ENCODE measurements around the gene IFT43. TPM values are rescaled to one million over a fixed set of nuclear protein-coding genes. Genes with fewer than 3 reads are reported as not detected.

The IFT43 gene
- polyA plus RNA-seq = 10 to 100 TPM; 21.5 to 38.9 (median 33.3) TPM

DNA sequence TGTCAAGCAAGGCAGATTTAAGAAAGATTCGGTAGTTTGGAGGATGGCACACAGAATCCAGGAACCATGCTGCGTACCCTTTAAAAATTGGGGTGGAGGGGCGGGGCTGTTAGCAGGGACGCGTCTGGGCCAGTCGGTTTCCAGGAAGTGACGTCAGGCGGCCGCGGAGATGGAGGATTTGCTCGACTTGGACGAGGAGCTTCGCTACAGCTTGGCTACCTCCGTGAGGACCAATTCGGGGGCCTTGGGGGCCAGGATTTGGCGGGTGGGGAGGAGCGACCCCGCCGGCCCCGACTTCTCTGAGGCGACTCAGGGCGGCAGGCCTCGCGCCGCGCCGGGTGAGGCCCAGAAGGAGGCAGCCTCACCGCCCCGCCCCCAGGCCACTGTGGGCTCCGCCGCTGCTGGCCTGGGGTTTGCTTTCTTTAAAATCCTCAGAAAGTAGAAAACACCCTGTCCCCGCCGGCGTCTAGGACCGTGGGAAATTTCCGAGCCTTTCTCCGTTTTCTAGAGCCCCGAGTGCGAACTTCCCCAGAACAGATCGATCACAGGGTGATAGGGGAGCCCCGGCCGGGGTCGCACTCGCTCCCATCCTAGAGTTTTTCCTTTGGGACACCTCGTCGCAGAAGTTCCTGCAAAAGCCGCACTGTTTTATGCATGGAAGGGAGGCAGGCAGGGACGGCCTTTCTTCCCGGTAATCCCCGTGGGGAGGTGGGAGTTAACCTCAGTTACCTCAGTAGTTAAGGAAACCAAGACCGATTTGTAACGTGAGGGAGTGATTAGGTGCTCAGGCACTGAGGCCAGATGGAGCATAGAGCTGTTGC is at the start of gene IFT43:
IFT43 (plus strand) TSS at position 146 of the 821 bp plus-strand sequence; CDS start at position 170, 24 bp downstream.
- peak within 1 kb of the TSS; percentile 41 for H3K27ac ChIP-seq (ENCODE audit: low read depth, low read length)
- 0% methylated on average over 52 of the region's 52 CpGs for WGBS, 3 donors

DNA sequence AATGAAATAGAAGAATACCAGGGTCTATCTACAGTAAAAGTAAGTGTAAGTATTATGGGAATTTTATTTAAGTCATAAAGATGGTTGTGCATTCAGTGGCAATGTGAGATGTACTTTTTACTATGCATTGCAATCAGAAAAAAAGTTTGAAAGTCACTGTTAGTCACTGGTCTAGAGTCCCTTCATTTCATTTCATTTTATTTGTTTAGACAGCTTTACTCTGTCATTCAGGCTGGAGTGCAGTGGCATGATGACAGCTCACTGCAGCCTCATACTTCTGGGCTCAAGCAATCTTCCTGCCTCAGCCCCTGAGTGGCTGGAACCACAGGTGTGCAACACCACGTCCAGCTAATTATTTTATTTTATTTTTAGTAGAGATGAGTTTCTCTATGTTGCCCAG is 46.4 kb upstream of the IFT43 start:
- H3K27ac ChIP-seq (ENCODE audit: low read depth, low read length) = no peak overlapping the region
- WGBS, 3 donors = 73 to 92% (median 81%) methylated on average over 1 of the region's 1 CpG

DNA sequence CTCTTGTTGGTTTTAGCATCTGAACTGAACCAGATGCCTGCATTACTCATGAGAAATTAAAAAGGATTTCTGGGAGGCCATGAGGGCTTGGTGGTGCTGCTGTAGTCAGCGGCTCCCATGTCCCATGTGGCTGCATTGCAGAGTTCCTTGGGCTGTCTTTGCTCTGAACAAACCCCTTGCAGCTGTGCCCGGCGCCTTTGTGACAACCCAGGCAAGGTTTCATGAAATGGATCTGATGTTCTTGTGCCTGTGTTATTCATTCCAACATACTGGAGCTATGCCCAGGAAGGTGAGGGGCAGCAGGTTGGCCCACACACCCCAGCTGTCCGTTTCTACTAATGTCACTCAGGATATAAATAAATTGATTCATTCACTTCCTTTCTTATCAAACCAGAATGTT is 44.5 kb upstream of the IFT43 start:
- WGBS, 3 donors = 49 to 82% (median 79%) methylated on average over 4 of the region's 4 CpGs
- no peak overlapping the region for H3K27ac ChIP-seq (ENCODE audit: low read depth, low read length)

DNA sequence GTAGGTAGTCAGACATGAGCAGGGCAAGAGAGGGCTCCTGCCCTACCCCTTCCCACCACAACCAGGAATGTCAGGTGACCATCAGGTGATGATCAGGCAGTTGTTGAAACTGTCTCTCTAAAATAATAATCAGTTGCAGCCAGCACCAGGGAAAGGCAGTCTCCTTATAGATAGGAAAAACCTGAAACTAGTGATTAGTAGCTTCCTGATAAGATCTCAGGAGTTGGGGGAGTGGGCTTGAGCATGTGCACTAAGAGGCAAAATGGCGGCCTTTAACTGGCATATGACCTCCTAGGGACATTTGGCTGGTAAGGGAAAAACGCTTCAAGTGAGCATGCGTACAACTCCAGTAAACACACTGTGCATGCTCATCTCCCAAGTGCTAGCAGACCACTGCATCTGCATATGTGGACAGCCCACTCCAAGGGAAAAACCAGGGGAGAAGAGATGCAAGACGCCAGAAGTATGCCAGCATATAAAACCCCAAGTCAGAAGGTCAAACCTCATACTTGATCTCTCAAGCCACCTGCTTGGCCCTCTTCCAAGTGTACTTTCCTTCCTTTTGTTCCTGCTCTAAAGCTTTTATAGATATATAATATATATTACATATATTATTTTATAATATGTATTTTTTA is 40.8 kb upstream of the IFT43 start:
- WGBS, 3 donors = 90 to 94% (median 92%) methylated on average over 4 of the region's 4 CpGs
- H3K27ac ChIP-seq (ENCODE audit: low read depth, low read length) = no peak overlapping the region

DNA sequence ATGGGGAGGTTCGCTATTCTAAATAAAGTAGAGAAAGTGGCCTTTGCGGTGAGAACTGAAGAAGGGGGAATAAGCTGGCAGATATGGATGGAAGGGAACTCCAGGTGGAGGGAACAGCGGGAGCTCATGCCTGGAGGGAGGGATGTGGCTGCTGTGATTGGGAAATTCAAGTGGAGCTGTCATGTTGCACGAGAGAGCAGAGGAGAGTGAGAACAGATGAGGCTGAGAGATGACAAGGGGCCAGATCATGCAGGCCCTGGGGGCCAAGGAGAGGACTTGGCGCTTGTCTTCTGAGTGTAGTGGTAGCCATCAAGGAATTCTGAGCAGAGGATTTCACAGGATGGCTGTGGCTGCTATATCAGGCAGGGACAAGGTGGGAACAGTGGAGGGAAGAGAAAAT is 38.8 kb upstream of the IFT43 start:
- 91 to 98% (median 92%) methylated on average over 5 of the region's 5 CpGs for WGBS, 3 donors

DNA sequence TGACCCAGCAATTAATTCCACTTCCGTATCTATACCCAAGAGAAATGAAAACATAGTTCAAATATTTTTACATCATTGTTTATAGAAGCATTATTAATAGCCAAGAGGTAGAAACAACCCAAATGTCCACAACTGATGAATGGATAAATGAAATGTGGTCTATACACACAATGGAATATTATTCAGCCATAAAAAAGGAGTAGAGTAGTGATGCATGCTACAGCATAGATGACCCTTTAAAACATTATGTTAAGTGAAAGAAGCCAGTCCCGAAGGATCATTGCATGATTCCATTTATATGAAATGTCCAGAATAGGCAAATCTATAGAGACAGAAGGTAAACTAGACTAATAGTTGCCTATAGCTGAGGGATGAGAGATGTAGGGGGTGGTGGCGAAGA is 33.1 kb upstream of the IFT43 start:
- WGBS, 3 donors = 94 to 96% (median 95%) methylated on average over 3 of the region's 3 CpGs
- H3K27ac ChIP-seq (ENCODE audit: low read depth, low read length) = no peak overlapping the region

More for the DNA sequence above, 38.8 kb upstream of the IFT43 start:
- no peak overlapping the region for H3K27ac ChIP-seq (ENCODE audit: low read depth, low read length)

DNA sequence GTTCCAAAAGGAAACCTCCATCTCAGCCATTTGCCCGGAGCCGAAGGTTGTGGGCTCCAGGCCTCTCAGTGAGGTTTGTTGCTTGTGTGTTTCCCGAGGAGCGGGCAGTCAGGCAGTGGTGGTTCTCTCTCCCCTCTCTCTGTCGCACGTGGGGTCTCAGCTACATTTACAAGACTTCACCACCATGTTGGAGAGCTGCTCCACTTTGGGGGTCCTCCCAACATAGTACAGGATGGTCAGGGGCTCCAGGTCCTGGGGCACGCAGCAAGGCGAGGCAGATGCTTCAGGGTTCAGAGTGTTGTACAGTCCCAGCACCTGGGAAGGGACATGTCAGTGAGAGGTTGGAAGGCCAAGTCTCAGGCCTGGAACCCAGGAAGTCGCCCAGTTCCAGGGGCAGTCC is 26.5 kb upstream of the IFT43 start:
- 96 to 97% (median 96%) methylated on average over 9 of the region's 9 CpGs for WGBS, 3 donors
- H3K27ac ChIP-seq (ENCODE audit: low read depth, low read length) = no peak overlapping the region

DNA sequence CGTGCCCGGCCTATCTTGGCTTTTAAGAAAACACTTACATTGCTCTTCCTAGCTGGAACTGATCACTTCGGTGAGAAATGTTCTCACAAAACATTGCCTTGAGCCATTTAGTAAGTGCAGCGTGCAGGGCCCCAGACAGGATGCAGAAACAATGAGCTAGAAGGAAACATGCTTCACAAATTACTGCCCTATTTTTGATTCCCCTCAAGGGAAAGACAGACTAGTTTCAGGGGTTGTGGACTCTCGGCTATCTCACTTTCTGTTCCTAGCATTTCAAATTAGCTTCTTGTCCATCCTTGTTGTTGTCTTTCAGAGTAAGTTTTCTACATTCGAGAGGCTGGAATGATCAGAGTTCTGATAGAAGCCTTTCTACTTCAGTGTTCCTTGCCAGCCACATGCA is 25.3 kb upstream of the IFT43 start:
- 77 to 86% (median 82%) methylated on average over 6 of the region's 6 CpGs for WGBS, 3 donors

DNA sequence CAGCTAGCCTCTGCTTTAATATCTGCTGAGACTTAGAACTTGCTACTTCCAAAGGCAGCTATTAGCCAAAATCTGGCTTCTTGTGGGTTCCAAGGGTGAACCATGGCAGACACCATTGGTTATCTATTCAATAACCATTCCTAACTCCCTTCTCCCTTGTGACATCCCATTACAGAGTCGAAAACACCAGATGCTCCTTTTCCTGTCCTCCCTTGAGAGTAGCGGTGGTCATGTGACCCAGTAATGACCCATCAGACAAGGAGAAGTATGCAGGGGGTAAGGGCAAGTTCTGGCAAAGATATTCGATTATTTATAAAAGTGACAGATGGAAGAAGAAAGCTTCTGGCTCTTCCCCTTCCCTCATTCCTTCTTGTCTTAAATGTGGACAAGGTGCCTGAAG is 23.9 kb upstream of the IFT43 start:
- WGBS, 3 donors = 70 to 77% (median 75%) methylated on average over 3 of the region's 3 CpGs
- no peak overlapping the region for H3K27ac ChIP-seq (ENCODE audit: low read depth, low read length)

More for the DNA sequence above, 25.3 kb upstream of the IFT43 start:
- H3K27ac ChIP-seq (ENCODE audit: low read depth, low read length) = no peak overlapping the region

DNA sequence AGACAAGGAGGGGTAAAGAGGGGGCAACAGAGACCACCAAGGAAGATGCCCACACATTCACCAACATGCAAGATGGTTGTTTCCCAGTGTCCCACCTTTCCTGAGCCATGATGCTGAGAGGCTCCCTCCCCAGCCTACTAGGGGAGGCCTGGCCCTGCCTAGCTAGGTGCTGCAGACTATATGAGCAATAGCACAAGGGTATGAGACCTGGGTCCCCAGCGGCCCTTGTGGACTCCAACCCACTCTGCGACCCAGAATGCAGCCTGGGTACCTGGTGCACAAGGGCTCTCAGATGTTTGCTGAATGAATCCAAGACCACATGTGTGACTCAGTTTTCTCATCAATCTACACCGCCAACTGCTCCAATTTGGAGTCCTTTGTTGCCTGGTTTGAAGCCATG is 17.7 kb upstream of the IFT43 start:
- 95 to 99% (median 97%) methylated on average over 3 of the region's 3 CpGs for WGBS, 3 donors

DNA sequence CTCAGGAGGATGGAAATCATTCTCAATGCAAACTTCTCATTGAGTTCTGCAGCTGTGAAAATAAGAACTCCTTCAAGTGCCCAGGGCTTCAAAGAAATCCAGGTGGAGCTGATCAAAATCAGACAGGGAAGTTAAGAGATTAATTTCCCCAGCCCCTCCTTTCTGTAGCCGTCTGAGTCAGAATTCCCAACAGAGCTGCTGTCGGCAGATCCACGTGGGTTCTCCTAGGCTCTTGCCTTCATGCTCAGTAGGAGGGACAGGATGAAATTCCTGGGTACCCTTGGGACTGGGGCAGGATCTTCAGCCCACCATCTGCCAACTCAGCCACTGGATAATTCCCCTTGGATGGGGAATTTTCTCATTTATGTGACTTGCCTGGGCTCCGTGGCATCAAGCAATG is 17.1 kb upstream of the IFT43 start:
- 39 to 71% (median 53%) methylated on average over 4 of the region's 4 CpGs for WGBS, 3 donors

More for the DNA sequence above, 17.7 kb upstream of the IFT43 start:
- no peak overlapping the region for H3K27ac ChIP-seq (ENCODE audit: low read depth, low read length)

DNA sequence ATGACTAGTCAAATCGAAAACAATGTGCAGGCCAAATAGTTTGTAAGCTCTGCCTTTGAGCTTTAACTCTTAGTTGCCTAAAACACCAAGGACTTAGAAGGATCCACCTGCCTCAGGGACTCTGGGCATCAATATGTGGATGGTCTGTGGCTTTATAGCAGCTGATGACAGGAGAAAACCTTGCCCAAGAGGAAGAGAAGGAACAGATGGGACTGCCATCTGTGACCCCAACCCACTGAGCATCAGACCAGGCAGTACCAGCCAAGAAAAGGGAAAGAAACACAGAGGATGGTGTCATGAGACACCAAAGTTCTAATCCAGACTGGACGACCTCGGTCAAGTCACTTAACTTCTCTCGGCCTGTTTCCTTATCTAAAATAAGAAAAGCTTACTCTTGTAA is 16.4 kb upstream of the IFT43 start:
- no peak overlapping the region for H3K27ac ChIP-seq (ENCODE audit: low read depth, low read length)
- 71 to 77% (median 75%) methylated on average over 4 of the region's 4 CpGs for WGBS, 3 donors

More for the DNA sequence above, 17.1 kb upstream of the IFT43 start:
- H3K27ac ChIP-seq (ENCODE audit: low read depth, low read length) = no peak overlapping the region

DNA sequence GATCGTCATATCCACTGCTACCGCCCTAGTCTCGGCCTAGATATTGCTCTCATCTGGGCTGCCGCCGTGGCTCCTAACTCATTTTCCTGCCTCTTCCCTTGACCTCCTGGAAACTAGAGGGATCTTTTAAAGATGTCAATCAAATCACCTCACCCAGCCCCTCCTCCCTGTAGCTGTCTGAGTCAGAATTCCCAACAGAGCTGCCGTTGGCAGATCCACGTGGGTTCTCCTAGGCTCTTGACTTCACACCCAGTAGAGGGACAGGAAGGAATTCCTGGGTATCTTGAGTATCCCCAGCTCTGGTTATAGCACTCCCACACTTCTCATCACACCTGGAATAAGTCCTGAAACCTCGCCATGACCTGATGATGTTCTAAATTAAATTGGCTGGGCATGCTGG is 15.7 kb upstream of the IFT43 start:
- 79 to 83% (median 80%) methylated on average over 8 of the region's 8 CpGs for WGBS, 3 donors

DNA sequence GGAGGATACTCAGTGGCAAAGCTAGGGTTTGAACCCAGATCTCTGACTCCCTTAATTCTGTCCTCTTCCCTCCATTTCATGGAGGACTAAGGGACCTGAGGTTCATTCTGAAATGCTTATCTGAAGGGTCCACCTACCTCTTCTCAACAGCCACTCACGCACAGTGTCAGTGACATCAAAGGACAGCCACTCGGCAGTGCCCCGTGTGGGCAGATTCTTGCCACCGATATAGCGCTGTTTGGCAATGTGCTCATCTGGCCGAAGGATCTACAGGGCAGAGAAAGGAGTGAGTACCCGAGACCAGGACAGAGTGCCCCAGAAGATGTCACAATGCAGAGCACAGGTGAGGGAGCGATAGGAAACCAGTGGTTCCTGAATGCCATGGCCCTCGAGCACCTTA is 14.6 kb upstream of the IFT43 start:
- 87 to 93% (median 93%) methylated on average over 9 of the region's 9 CpGs for WGBS, 3 donors
- no peak overlapping the region for H3K27ac ChIP-seq (ENCODE audit: low read depth, low read length)

More for the DNA sequence above, 15.7 kb upstream of the IFT43 start:
- H3K27ac ChIP-seq (ENCODE audit: low read depth, low read length) = no peak overlapping the region

DNA sequence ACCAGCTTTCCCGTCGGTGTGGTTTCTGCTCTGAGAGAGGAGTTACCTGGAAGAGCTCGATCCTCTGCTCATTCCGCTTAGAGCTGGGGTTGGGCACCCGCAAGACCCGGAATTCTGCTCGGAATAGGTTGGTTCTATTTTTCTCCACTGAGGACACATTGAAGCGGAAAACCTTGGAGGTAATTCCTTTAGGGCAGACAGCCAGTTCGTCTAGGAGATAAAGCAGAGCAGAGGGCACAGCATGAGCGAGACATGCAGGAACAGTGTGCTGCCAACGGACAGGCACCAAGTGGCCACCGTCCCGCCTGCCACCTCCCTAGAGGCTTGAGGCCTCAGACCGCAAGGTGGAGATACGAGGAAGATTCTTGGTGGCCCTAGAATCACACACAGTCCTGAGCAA is 14.1 kb upstream of the IFT43 start:
- WGBS, 3 donors = 90 to 94% (median 93%) methylated on average over 15 of the region's 15 CpGs
- H3K27ac ChIP-seq (ENCODE audit: low read depth, low read length) = no peak overlapping the region

DNA sequence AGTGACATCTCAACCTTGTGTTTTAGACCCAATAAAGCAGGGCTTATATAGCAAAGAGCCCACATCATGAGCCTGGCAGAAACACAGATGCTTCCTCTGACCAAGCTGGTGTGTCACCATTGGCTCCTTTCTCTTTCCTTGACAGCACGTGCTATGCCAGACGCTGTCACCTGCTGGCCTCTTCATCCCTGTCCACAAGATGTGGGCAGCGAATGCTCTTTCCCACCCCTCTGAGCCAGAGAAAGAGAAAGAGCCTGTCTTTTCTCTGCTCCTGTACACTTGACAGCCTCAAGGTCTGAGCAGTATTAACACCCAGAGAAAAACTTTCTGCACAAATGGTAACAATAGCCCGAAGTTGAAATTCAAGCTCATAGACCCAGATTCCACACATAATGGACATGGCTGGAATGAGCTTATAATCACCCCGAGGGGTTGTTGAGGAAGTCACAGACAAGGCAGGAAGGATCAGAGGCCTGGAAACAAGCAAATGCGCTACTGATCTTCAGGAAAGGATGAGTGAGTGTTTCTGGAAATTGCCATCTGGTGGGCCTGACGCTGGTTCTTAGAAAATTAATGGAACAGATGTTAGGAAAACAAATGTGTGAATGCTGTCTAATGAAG is 12.7 kb upstream of the IFT43 start:
- H3K27ac ChIP-seq (ENCODE audit: low read depth, low read length) = no peak overlapping the region
- WGBS, 3 donors = 50 to 56% (median 54%) methylated on average over 7 of the region's 7 CpGs

DNA sequence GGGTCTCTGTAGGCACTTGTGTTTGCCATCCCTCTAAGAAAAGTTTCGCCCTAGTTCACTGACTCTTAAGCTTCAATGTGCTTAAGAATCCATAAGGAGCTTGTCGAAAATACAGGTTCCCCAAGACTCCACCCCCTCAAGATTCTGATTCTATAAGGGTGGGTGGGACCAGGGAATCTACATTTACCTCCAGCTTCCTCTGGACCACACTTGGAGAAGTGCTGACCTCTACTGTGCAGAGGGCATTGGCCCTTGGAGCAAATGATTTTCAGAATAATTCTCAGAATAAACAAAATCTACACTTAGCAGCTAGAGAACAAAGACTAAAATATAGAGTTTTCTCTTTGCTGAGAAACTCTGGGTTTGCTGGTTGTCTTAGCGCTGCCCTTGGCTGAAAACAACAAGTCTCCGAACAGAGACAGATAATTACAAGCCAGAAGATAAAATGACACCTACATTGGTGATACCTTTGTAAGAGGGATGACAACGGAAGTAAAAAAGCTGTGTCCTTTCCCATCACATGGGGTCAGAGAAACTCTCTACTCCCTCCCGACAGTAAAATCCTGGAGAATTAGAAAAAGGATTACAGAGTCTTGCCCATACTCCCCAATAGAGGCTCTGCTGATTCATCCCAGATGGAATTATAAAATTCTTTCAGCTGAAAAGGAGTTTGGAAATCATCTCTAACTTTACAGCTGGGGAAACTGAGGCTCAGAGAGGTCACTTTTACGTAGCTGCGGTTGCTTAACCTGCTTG is 8.6 kb upstream of the IFT43 start:
- H3K27ac ChIP-seq (ENCODE audit: low read depth, low read length) = no peak overlapping the region
- 65 to 75% (median 70%) methylated on average over 8 of the region's 8 CpGs for WGBS, 3 donors

DNA sequence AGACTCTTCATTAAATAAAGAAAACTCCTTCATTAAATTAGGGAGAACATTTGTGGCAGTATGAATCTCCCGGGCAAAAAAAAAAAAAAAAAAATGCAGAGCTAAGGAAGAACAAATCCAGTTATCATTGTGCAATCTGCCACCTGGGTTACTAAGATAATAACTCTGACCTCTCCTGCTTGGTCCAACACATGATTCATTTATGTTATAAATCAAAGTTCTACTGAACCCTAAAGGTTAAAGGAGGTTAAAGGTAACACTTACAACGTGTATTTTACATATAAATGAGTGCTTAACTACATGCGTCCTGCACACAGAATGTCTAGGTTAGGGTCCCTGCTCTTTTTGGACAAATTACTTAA is 8.0 kb upstream of the IFT43 start:
- WGBS, 3 donors = 45 to 52% (median 47%) methylated on average over 3 of the region's 3 CpGs
- H3K27ac ChIP-seq (ENCODE audit: low read depth, low read length) = no peak overlapping the region

DNA sequence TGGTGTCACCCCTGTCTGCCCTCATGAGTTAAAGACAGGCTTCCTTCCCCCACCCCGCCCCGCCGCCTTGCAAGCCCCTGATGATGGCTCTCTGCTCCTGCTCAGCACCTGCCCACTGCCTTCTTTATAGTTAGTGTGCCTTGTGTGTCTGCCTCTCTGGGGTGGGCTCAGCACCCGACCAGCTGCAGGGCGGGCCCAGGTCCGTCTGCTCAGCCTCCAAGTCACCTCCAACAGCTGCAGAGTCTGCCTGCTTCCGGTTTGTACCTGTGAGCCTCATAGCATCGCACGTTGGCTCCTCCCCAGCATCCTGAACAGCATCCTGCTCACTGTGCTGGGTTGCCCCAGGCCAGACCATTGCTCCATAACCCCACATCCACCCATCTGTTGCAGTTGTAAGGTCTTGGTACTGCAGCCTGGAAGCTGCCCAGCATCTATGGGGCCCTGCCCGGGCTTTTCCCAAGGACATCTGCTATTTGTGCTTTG is 7.3 kb upstream of the IFT43 start:
- 59 to 67% (median 65%) methylated on average over 10 of the region's 10 CpGs for WGBS, 3 donors

More for the DNA sequence above, 7.3 kb upstream of the IFT43 start:
- no peak overlapping the region for H3K27ac ChIP-seq (ENCODE audit: low read depth, low read length)
